Ovary (tissue), 9 donors: ENCODE results near the gene DESI2. TPM values are rescaled to one million over a fixed set of nuclear protein-coding genes. Genes with fewer than 3 reads are reported as not detected.
A peak's percentile ranks its signal among the peaks of the same experiment; 100 is the strongest.

Source experiments
- DNase-seq, 5 donors: peaks; one replicate each; pipeline ENCODE4 v3.0.0-alpha.2; 2019 to 2020
- H3K27ac ChIP-seq, 2 donors: fragments of 200-600 bp; one replicate each; pipeline versions ENCODE4 v1.5.1 to v1.8.0; 2019 to 2022
- H3K27me3 ChIP-seq: fragments of 200-600 bp; one replicate; pipeline ENCODE4 v1.8.0; 2022
- H3K36me3 ChIP-seq: fragments of 200-600 bp; sonication (generic); one replicate; pipeline ENCODE4 v1.5.1; 2019
- H3K4me1 ChIP-seq: one replicate; pipeline ENCODE4 v1.8.1; 2013; ENCODE audit warnings: mild to moderate bottlenecking, moderate library complexity; ENCODE audit not compliant: insufficient read depth
- H3K4me3 ChIP-seq: fragments of 200-600 bp; sonication (generic); one replicate; pipeline ENCODE4 v1.5.1; 2017
- H3K9me3 ChIP-seq, 2 donors: fragments of 200-600 bp in 1 of 2; sonication (generic) in 1 of 2; one replicate each; pipeline versions ENCODE4 v1.5.1 to v1.8.1; 2013 to 2019; ENCODE audit warnings: mild to moderate bottlenecking in 1 of 2, moderate library complexity in 1 of 2
- EP300 ChIP-seq: sonication (generic); formaldehyde crosslinking; IDR thresholded peaks from one replicate; pipeline ENCODE4 v1.6.1; 2017; ENCODE audit warnings: antibody characterized with exemption
- POLR2A ChIP-seq: fragments of 450-650 bp; IDR thresholded peaks from one replicate; pipeline ENCODE4 v1.6.1; 2017; ENCODE audit warnings: antibody characterized with exemption, mild to moderate bottlenecking, moderate library complexity
- WGBS, 3 donors: extraction: QIAGEN DNeasy Blood & Tissue Kit in 1 of 3; methylation state at CpG; one replicate each; pipeline versions ENCODE4 v1.1.5 to v1.1.7; 2013 to 2017; 5-methylcytosine and 5-hydroxymethylcytosine counted together
- intact Hi-C, 4 donors: fragments of 100-400 bp; cut with DNase I; formaldehyde crosslinking; loops; one replicate each; pipeline versions ENCODE4 v1.11.0 to v1.15.1; 2022 to 2023
- polyA plus RNA-seq, 2 donors: library from polyadenylated mRNA; stranded (reverse); fragments of 200-250 nt in 1 of 2; fragments of 350-450 nt in 1 of 2; fragmentation: Illumina TruSeq in 1 of 2; extraction: RNeasy Lipid Tissue Mini Kit (QIAGEN cat#74804) in 1 of 2; gene quantifications; one replicate each; pipeline ENCODE4 v1.2.3, GENCODE V29; 2013 to 2014
- total RNA-seq, 7 donors: library from RNA; depleted of rRNA in 2 of 7; stranded (reverse); fragments of >200 nt in 2 of 7; fragmentation: NEBNext Ultra II Directional in 3 of 7; extraction: Animal tissue kit (Norgen Biotek cat#: 25700) in 3 of 7; gene quantifications; one replicate each; pipeline versions ENCODE4 v1.1.0 to v1.2.4, GENCODE V29; 2016 to 2023
- TF ChIP-seq, protein P1 (sequence below), 3 donors: fragments of 450-650 bp in 2 of 3; fragments of 200-600 bp in 1 of 3; IDR thresholded peaks; one replicate each; pipeline versions ENCODE4 v1.5.1 to v1.8.0; 2016 to 2022; ENCODE audit warnings: antibody characterized with exemption in 3 of 3, mild to moderate bottlenecking in 1 of 3
- donor health status: DM: no; HTN: no; CAD: no; lungs with moderate emphysema.
- donor health status: DM: no; HTN: no; CAD: no.
- donor health status: Bipolar disorder and iron deficiency.
- donor health status: DM: yes; HTN: yes; CAD: no.
- donor health status: DM: no; HTN: no; CAD: no.
- donor health status: DM: yes; HTN: yes; CAD: no.

The DESI2 gene
- total and polyA plus RNA-seq, 9 donors: 12.5 to 33.4 (median 23.4) TPM

DNA sequence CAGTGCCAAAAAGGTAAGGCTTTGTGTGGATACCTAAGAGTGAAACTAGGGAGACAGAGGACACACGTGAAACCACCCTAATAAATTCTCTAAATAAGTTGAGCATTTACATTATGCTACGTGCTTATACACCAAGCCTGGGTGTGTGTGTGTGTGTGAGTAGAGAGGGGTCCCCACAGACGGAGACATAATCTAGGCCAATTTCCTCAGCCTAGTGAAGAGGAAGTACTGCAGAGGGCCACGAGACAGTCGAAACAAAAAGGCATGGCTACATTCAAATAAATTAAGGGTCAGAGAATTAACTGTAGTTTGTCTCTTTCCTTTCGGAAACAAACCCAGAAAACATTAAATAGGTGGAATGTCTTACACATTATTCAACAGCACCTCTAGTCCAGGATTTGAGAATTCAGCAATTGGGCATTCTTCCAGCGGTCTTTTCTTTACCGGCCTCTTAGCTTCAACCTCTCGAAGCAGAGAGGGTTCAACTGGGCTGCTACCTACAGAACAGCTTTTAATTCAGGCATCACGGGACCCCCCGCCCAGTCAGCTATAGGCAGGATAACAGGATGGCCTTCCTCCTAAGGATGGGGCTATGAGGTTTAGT lies 75.0 kb downstream of the DESI2 start:
- H3K36me3 ChIP-seq: no peaks in the 10 kb centered on the region
- H3K4me3 ChIP-seq: no peak overlapping the region
- WGBS, 3 donors: 90 to 96% (median 95%) methylated on average over 11 of the region's 11 CpGs
- no peak overlapping the region for H3K27ac ChIP-seq
- no peaks in the 10 kb centered on the region for H3K27me3 ChIP-seq
- intact Hi-C loops: no loop called here
- peaks cover 4% of the 10 kb centered on the region for H3K4me1 ChIP-seq
- no peaks in the 10 kb centered on the region for H3K9me3 ChIP-seq
- TF ChIP-seq EP300 (no peak), POLR2A (no peak)
- TF ChIP-seq, protein P1, sequence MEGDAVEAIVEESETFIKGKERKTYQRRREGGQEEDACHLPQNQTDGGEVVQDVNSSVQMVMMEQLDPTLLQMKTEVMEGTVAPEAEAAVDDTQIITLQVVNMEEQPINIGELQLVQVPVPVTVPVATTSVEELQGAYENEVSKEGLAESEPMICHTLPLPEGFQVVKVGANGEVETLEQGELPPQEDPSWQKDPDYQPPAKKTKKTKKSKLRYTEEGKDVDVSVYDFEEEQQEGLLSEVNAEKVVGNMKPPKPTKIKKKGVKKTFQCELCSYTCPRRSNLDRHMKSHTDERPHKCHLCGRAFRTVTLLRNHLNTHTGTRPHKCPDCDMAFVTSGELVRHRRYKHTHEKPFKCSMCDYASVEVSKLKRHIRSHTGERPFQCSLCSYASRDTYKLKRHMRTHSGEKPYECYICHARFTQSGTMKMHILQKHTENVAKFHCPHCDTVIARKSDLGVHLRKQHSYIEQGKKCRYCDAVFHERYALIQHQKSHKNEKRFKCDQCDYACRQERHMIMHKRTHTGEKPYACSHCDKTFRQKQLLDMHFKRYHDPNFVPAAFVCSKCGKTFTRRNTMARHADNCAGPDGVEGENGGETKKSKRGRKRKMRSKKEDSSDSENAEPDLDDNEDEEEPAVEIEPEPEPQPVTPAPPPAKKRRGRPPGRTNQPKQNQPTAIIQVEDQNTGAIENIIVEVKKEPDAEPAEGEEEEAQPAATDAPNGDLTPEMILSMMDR (IDR thresholded peaks at IDR 0.05): no peak
- no peak for DNase-seq

DNA sequence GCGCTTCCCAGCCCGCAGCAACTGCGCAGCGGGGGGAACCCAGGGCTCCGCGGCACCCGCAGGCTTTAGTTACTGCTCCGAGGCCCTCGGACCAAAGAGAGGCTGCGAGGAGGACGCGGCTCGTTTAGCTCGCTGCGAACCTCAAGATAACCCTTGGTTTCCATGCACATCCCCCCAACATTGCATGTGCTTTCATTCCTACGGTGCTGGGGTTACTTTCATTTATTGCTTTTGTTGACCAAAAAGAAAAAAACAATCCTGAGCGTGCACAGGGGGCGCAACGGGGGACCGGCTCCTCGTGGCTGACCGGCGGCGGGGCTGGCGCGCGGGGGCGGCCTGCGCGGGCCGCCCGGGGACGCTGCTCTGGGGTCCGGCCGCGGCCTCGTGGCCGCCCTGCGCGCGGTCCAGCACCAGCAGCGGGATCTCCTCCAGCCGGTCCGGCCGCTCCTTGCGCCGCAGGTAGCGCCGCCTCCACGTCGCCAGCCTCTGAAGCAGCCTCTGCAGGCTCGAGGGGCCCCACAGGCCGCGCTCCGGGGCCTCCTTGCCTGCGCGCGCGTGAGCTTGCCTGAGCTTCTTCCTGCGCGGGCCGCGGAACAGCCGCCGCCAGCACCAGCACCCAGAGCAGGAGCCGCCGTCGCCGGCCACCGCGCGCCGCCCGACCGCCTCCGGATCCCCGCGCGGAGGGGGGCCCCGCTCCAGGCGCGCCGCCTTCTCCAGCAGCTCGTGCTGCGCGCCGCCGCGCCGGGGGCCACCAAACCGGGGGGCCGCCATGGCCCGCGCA lies 77.4 kb downstream of the DESI2 start:
- Histone ChIP-seq H3K27ac (peak overlapping the region in 1 of 2 donors; percentile 42), H3K4me1 (peaks cover 4% of the 10 kb centered on the region), H3K4me3 (peak overlapping the region; percentile 50), H3K27me3 (no peaks in the 10 kb centered on the region), H3K9me3 (no peaks in the 10 kb centered on the region), H3K36me3 (no peaks in the 10 kb centered on the region)
- intact Hi-C loops: no loop called here
- WGBS, 3 donors: 0 to 1% (median 1%) methylated on average over 46 to 94 of the region's 94 CpGs
- TF ChIP-seq POLR2A (no peak), EP300 (no peak)
- TF ChIP-seq, protein P1 (IDR thresholded peaks at IDR 0.05): no peak
- DNase-seq: peak in 4 of 5 donors; percentile 16 to 64 (median 48)

DNA sequence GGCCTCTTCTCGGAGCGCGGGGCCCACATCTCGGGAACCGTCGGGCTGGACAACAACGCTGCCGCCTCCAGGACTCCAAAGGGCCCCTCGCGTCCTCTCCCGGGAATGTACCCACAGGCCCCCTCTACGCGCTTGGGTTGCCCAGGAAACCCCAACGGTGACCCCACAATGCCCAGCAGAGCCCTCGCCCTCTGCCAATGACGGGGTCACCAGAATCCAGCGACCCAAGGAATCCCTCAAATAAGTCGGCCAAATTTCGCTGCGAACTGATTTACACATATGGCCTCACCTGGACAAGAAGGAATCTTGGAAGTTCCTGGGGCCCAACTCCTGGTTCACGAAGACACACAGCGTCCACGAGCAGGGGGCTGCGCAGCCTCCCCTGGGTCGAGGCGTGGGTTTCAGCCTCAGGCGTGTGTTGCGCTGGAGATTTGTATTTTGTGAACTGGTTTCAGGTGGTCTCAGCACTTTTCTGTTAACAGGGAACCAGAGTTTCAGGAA lies 78.1 kb downstream of the DESI2 start:
- WGBS, 3 donors: 60 to 88% (median 65%) methylated on average over 16 to 28 of the region's 28 CpGs
- H3K9me3 ChIP-seq: no peaks in the 10 kb centered on the region
- H3K27ac ChIP-seq: no peak overlapping the region
- peak overlapping the region; percentile 50 for H3K4me3 ChIP-seq
- TF ChIP-seq EP300 (no peak), POLR2A (no peak)
- TF ChIP-seq, protein P1 (IDR thresholded peaks at IDR 0.05): no peak
- DNase-seq: no peak
- no peaks in the 10 kb centered on the region for H3K36me3 ChIP-seq
- H3K27me3 ChIP-seq: no peaks in the 10 kb centered on the region
- peaks cover 4% of the 10 kb centered on the region for H3K4me1 ChIP-seq
- intact Hi-C loops: no loop called here

DNA sequence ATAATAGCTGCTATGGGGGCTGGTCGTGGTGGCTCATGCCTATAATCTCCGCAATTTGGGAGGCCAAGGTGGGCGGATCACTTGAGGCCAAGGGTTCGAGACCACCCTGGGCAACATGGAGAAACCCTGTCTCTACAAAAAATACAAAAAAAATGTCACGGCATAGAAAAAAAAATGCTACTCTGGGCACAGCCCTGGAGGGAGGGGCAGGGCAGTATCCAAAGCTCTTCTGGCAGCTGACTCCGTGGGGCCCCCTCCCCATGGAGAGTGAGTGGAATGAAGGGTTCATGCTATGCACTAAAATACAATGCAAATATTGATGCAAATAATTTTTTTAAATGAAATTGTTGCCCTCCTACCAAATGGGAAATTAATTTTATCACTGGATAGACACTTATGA lies 78.7 kb downstream of the DESI2 start:
- TF ChIP-seq POLR2A: no peak
- TF ChIP-seq, protein P1 (IDR thresholded peaks at IDR 0.05): no peak
- intact Hi-C loops: no loop called here
- 96 to 98% (median 97%) methylated on average over 6 of the region's 6 CpGs for whole genome bisulfite sequencing, 3 donors
- DNase-seq: no peak
- H3K9me3 ChIP-seq: no peaks in the 10 kb centered on the region
- no peaks in the 10 kb centered on the region for H3K27me3 ChIP-seq
- H3K36me3 ChIP-seq: no peaks in the 10 kb centered on the region
- peaks cover 4% of the 10 kb centered on the region for H3K4me1 ChIP-seq
- no peak overlapping the region for H3K4me3 ChIP-seq
- H3K27ac ChIP-seq: no peak overlapping the region
